Ammon's horn (tissue), 1 donor: ENCODE data around the gene PRDM2.
"Not testable (repeated sequence)": the region's sequence is repeated elsewhere in the genome, so short reads cannot be mapped to it uniquely, and the experiment has no call there.

Source experiments
- DNase-seq: peaks from one replicate; pipeline ENCODE4 v3.0.0-alpha.2; 2016; ENCODE audit warnings: low spot score

The PRDM2 gene, protein sequence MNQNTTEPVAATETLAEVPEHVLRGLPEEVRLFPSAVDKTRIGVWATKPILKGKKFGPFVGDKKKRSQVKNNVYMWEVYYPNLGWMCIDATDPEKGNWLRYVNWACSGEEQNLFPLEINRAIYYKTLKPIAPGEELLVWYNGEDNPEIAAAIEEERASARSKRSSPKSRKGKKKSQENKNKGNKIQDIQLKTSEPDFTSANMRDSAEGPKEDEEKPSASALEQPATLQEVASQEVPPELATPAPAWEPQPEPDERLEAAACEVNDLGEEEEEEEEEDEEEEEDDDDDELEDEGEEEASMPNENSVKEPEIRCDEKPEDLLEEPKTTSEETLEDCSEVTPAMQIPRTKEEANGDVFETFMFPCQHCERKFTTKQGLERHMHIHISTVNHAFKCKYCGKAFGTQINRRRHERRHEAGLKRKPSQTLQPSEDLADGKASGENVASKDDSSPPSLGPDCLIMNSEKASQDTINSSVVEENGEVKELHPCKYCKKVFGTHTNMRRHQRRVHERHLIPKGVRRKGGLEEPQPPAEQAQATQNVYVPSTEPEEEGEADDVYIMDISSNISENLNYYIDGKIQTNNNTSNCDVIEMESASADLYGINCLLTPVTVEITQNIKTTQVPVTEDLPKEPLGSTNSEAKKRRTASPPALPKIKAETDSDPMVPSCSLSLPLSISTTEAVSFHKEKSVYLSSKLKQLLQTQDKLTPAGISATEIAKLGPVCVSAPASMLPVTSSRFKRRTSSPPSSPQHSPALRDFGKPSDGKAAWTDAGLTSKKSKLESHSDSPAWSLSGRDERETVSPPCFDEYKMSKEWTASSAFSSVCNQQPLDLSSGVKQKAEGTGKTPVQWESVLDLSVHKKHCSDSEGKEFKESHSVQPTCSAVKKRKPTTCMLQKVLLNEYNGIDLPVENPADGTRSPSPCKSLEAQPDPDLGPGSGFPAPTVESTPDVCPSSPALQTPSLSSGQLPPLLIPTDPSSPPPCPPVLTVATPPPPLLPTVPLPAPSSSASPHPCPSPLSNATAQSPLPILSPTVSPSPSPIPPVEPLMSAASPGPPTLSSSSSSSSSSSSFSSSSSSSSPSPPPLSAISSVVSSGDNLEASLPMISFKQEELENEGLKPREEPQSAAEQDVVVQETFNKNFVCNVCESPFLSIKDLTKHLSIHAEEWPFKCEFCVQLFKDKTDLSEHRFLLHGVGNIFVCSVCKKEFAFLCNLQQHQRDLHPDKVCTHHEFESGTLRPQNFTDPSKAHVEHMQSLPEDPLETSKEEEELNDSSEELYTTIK (N-terminal part only)

DNA sequence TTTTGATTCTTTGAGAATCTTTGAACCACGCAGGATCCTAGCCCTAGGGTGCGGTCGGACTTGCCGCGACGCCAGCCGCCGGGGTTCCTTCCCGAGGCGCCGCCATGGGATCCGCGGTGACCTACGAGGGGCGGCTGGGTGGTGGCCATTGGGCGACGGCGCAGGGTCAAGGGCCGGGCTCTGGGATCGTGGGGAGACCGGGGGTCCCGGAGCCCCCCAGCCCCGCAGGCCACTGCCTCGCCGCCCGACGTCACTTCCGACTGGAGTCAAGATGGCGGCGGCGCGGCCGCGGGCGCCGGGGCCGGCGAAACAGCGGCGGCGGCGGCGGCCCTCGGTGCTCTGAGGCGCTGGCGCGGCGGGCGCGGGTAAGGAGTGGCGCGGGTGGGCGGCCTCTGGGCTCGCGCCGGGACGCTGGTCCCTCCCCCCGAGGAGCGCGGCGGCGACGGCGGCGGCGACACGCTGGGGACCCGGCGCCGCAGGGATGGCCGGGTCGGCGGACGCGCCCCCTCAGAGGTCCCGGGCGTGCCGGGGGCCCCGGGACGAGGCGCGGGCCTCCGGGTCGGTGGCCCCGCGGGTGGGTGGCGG is at the start of gene PRDM2:
Gene PRDM2 (plus strand): TSS at position 253 of the 585 bp plus-strand sequence. CDS start 15,418 bp downstream, outside the sequence.
- peak; percentile 30 for DNase-seq

GRCh38 chr1:13651279-13651678 is 48.7 kb upstream of the PRDM2 start:
- DNase-seq = no peak

DNA sequence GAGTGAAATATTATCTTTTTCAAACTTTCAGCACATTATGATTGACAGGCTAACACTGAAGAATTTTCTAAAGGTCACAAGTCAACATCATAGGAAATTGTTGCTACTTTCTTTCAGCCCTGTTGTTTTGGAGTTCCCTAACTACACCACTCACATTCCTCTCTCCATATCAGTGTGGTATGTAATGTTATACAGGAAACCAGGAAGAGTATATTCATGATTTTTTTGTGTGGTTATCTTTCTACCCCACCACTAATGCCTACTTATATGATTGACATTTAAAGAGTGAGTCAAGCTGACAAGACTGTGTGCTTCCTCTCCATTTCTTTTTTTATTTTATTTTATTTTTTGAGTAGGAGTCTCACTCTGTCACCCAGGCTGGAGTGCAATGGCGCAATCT is 47.8 kb upstream of the PRDM2 start:
- no peak for DNase-seq

- DNase-seq = no peak
Measured at GRCh38 chr1:13661539-13661938, 38.4 kb upstream of the PRDM2 start.

- DNase-seq = no peak
Measured at GRCh38 chr1:13662493-13662892, 37.5 kb upstream of the PRDM2 start.

DNA sequence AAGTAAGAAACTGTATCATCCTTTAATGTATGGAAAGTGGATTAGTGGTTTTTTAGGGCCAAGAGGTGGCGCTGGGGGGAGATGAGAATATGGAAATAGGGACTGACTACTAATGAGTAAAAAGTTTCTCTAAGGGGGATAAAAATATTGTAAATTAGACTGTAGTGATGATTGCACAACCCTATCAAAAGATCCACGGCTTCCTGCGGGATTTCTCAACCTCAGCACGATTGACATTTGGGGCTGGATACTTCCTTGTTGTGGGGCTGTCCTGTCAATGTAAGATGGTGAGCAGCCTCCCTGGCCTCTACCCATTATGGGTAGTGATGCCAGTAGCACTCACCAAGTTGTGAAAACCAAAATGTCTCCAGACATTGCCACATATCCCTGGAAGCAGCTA is 36.0 kb upstream of the PRDM2 start:
- DNase-seq = no peak

DNA sequence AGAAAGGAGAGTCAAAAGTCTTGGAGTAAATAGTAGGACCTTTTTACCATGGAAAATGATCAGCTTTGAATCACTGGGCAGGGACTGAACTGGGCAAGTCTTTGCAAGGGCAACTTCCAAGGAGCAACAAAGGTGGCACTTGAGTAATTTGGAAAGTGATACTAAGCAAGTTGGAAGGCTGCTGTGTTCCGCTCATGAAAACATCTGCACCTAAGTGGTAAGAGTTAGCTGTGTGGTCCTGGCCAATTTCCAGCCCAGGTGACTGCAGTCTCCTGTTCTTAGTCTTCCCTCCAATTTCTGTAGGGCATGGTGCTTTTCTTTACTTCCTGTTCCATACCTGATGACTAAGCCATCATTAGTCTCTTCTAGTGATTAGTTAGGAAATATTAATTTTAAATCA is 35.5 kb upstream of the PRDM2 start:
- DNase-seq = no peak

DNA sequence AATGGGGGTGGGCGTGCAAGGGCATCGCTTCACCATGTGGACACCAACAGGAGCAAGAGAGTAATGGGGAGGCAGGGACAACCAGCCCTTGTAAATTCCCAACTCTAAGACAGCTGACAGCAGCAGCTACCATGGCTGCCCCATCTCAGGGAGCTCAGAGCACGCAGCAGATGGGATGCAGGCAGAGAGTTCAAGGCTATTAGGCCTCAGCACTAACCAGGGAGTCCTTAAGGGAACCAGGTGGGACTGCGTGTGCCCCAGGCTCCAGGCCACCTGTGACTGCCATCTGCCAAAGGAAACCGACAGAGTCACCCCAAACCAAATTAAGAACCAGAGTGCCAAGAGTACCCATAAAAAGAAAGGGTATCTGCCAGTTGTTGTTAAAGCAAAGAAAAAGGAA is 33.7 kb upstream of the PRDM2 start:
- DNase-seq = no peak

DNA sequence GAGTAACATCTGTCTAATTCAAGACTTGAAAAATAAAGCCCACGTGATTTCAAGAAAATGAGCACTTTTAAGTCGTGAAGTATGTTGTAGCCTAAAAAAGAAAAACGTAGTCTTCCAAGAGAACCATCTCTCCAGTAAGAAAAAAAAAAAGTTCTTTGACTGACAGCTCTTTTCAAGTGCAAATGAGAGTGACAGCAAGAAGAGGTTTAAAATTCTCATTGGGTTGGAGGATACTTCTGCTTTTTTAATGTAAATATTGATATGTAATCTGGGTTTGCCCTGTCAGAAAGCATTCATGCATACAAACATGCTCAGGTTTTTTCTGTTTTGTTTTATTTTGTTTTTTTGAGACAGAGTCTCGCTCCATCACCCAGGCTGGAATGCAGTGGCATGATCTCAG is 32.3 kb upstream of the PRDM2 start:
- no peak for DNase-seq

DNA sequence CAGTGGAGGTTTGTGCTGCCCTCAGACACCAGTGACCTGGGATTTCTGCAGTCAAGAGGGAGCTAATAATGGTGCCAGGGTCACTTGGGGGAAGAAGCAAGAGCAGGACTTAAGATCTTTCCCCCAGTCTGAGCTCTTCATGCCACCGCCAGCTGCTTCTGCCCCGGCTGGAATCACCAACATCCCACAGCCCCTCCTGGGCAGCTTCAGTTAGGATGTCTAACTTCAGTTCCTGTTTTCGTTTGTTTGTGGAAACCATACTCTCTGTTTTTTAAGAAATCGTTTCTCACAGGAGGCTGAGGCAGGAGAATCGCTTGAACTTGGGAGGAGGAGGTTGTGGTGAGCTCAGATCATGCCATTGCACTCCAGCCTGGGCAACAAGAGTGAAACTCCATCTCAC is 25.6 kb upstream of the PRDM2 start:
- DNase-seq = no peak

- no peak for DNase-seq
Measured at GRCh38 chr1:13675151-13675651, 24.8 kb upstream of the PRDM2 start.

GRCh38 chr1:13677896-13678295 is 22.1 kb upstream of the PRDM2 start:
- DNase-seq = no peak

GRCh38 chr1:13679651-13680050 is 20.3 kb upstream of the PRDM2 start:
- no peak for DNase-seq

GRCh38 chr1:13680609-13681008 is 19.4 kb upstream of the PRDM2 start:
- DNase-seq = not testable (repeated sequence)

- DNase-seq = no peak
Measured at GRCh38 chr1:13681921-13682320, 18.1 kb upstream of the PRDM2 start.

DNA sequence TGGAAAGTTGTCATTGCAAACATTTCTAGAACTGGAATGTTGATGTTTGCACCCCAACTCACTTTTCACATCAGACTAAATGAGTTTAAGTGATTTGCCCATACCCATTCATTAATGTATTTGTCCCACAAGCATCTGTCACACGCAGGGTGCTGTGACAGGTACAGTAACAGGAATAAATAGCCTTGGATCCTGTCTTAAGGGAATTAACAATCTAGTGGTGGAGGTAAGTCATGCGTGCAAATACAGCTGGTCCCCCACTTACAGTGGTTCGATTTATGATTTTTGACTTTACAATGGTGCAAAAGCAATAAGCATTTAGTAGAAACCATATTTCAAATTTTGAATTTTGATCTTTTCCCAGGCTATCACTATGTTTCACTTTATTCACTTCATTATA is 17.5 kb upstream of the PRDM2 start:
- DNase-seq = no peak

DNA sequence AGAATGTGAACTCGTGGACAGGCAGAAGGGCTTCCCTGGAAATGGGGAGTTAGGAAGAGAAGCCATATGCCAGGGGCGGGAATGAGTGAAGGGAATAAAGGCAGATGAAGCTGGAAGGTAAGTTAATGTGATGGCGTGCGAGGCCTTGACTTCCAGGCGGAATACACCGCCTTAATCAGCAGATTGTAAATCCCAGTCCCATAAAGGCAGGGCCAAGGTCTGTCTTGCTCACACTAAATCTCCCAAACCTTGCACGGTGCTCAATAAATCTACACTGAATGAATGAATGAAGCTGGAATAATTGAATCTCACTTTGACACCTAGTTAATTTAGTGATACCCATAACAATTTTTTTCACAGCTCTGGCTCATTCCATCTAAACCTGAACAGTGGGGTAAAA is 16.8 kb upstream of the PRDM2 start:
- DNase-seq = no peak

GRCh38 chr1:13687151-13687715 is 12.8 kb upstream of the PRDM2 start:
- no peak for DNase-seq

DNA sequence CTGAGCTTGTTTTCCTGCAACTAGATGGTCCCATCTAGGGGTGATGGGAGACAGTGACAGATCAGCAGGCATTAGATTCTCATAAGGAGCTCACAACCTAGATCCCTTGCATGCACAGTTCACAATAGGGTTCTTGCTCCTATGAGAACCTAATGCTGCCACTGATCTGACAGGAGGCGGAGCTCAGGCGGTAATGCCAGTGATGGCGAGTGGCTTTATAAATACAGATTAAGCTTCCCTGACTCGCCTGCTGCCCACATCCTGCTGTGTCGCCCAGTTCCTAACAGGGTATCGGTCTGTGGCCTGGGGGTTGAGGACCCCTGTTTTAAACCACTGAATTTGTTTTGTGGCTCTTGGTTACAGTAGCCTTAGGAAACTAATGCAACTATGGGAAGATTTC is 6.9 kb upstream of the PRDM2 start:
- DNase-seq = not testable (repeated sequence)

- DNase-seq = no peak
Measured at GRCh38 chr1:13694886-13695684, 4.9 kb upstream of the PRDM2 start.

DNA sequence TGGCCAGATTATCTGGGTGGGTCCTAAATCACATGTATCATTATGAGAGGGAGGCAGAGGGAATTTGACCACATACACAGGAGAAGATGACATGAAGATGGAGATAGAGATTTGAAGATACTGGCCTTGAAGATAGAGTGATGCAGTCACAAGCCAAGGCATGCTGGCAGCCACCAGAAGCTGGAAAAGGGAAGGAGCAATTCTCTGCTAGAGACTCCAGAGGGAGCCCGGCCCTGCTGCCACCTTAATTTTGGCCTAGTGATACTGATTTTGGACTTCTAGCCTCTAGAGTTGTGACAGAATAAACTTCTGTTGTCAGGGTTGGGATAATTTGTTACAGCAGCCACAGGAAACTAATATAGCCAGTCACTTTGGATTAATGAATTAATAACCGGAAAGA is 2.2 kb upstream of the PRDM2 start:
- no peak for DNase-seq
